NT2/D1 (cell line): ENCODE data around the gene TMC4.
A peak's percentile ranks its signal among the peaks of the same experiment; 100 is the strongest.

Experiments used
- DNase-seq: peaks from one replicate; pipeline ENCODE4 v3.0.0-alpha.2; 2011; ENCODE audit warnings: low read depth, low spot score
- H3K27me3 ChIP-seq: 2 replicates; pipeline ENCODE4 v1.6.0; 2011; ENCODE audit warnings: mild to moderate bottlenecking; ENCODE audit not compliant: insufficient read length, insufficient read depth
- H3K36me3 ChIP-seq: 2 replicates; pipeline ENCODE4 v1.6.1; 2011; ENCODE audit warnings: mild to moderate bottlenecking, low read length, mixed read lengths; ENCODE audit not compliant: insufficient read depth, insufficient read length
- H3K4me1 ChIP-seq: 2 replicates; pipeline ENCODE4 v1.5.1; 2011; ENCODE audit not compliant: insufficient read depth, insufficient read length
- H3K4me3 ChIP-seq: 2 replicates; pipeline ENCODE4 v1.5.1; 2011; ENCODE audit warnings: low read depth; ENCODE audit not compliant: insufficient read length
- H3K9ac ChIP-seq: 2 replicates; pipeline ENCODE4 v1.6.0; 2011; ENCODE audit warnings: low read depth; ENCODE audit not compliant: insufficient read length
- H3K9me3 ChIP-seq: 2 replicates; pipeline ENCODE4 v1.5.1; 2011; ENCODE audit warnings: mild to moderate bottlenecking, low read length; ENCODE audit not compliant: insufficient read depth
- SUZ12 ChIP-seq: IDR thresholded peaks from 2 replicates; pipeline ENCODE4 v1.6.1; 2011; ENCODE audit not compliant: insufficient read length, insufficient read depth; ENCODE audit errors: extremely low read depth
- YY1 ChIP-seq: IDR thresholded peaks from 2 replicates; pipeline ENCODE4 v1.6.1; 2011; ENCODE audit not compliant: insufficient read length, insufficient read depth
- ZNF274 ChIP-seq: IDR thresholded peaks from 2 replicates; pipeline ENCODE4 v1.6.1; 2011; ENCODE audit warnings: mild to moderate bottlenecking, low read depth, low read length

TMC4 gene

DNA sequence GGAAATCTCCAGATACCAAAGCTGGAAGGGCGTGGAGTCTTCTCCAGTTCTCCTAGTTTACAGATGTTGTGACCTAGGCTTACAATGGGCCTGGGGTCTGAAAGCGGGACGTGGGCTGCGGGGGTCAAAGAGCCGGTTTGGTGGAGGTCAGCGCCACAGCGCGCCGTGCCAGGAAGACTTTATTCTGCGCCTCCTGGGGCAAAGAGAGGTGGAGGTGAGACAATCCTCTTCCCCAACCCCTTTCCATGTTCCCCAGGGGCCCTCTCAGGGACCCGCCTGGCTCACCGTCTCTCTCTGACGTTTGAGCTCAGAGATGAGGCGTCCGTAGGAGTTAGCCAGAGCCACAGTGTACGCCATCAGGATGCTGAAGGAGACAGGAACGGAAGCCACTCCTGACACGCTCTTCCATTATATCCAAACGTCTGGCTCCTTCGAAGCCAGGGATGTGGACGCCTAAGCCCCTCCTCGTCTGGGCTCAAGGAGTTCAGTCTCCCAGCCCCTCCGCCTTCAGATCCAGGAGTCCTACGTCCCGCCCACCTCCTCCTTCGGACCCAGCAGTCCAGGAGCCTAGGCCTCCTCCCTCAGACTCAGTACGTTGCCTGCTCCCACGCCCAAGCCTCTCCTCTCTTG, 12.7 kb downstream of the TMC4 start:
- Histone ChIP-seq H3K27me3 (no peaks in the 10 kb centered on the region), H3K9ac (peak overlapping the region; percentile 81), H3K36me3 (peaks cover 29% of the 10 kb centered on the region), H3K9me3 (no peaks in the 10 kb centered on the region), H3K4me1 (peaks cover 2% of the 10 kb centered on the region), H3K4me3 (peak overlapping the region; percentile 67)
- no peak for DNase-seq
- no peak for TF ChIP-seq ZNF274
- TF ChIP-seq SUZ12 = no peak
- TF ChIP-seq YY1 = no peak

DNA sequence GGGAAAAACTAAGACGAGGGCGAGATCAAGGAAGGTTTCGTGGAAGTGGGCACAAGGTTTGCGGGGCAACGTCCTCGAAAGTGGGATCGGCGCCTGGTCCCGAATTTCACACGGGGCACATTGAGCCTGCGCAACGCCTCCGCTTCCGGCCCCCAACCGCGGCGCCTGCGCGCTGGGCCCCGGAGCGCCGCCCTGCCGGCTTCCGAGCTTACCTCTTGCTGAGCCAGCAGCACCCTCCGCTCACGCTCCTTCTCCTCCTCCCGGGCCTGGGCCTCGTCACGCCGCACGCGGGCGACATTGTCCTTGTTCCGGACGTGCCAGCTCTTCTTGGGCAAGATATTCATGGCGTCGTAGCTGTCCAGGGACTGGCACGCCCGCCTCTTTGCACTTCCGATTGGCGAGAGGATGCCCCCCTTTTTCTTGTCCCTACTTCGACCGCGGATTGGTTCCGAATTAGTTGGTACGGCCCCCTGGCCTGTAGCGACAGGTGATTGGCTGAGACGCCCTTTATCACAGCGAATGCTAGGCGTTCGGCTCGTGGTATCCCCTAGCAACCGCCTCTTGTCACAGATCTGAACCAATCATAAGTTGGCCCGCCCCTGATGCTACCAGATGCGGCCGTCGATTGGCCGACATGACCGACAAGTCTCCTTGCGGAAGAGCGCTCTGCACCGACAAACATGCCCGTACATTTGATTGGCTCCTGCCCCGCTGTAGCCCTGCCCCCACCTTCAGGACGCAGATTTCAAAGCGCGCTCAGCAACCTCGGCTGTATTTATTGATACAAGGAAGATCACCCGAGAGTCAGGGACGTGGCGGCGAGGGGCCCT, 13.4 kb downstream of the TMC4 start, which contains the start of gene LENG1:
Gene LENG1 (minus strand): TSS at position 370 of the 830 bp plus-strand sequence. CDS start 26 bp downstream, at position 344.
- no peaks in the 10 kb centered on the region for H3K9me3 ChIP-seq
- H3K4me3 ChIP-seq = peak within 1 kb of the TSS; percentile 67
- H3K36me3 ChIP-seq = peaks cover 35% of the 10 kb centered on the region
- H3K4me1 ChIP-seq = peaks cover 2% of the 10 kb centered on the region
- no peaks in the 10 kb centered on the region for H3K27me3 ChIP-seq
- H3K9ac ChIP-seq = peak within 1 kb of the TSS; percentile 82
- TF ChIP-seq SUZ12 (no peak), YY1 (no peak), ZNF274 (no peak)
- peak; percentile 98 for DNase-seq

DNA sequence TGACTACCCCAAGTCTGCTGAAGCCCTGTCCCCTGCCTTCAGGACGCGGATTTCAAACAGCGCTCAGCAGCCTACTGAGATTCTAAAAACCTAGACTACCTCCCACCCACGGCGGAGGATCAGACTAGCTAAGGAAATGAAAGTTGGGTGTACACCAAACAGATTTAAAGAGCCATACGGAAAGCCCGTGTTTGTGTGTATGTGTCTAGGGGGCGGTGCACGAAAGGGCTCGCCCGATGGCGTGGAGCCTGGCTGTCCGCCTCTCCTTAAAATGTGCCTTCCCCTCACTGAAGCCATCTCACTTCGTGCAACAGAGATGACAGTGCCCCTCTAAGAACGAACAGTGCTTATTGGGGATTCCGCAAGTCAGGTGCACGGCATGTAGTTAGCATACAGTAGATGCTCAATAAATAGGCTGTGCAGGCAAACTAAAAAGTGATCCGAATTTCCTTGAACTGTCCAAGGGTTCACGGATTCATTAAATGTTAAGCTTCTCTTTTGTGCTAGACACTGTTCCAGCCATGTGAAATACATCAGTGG, 14.1 kb downstream of the TMC4 start:
- DNase-seq = no peak
- no peak for TF ChIP-seq ZNF274
- TF ChIP-seq YY1 = no peak
- no peak for TF ChIP-seq SUZ12
- H3K4me1 ChIP-seq = peaks cover 2% of the 10 kb centered on the region

DNA sequence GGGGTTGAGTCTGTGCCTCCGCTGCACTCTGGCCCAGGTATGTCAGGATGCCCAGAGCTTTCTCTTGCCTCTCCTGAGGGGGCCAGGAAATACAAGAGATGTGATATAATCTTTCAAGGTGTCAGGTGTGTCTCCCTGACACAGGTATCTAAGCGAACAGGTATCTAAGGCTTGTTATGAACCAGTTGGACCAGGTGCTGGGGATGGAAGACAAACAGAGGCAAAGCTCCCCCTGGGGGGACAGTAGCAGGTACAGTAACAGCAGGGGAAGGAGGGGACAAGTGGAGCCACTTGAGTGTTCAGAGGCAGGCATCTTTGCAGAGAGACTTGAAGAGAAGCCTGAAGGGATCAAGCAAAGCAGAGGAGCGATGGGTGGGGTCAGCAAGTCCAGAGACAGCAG, 16.0 kb downstream of the TMC4 start:
- DNase-seq = no peak
- no peaks in the 10 kb centered on the region for H3K27me3 ChIP-seq
- no peak for TF ChIP-seq ZNF274
- no peak for TF ChIP-seq SUZ12
- no peak for TF ChIP-seq YY1
- no peak overlapping the region for H3K4me3 ChIP-seq
- H3K9me3 ChIP-seq = no peaks in the 10 kb centered on the region
- H3K4me1 ChIP-seq = peaks cover 2% of the 10 kb centered on the region
- H3K36me3 ChIP-seq = peaks cover 55% of the 10 kb centered on the region
- H3K9ac ChIP-seq = no peak overlapping the region

More for the DNA sequence above, 14.1 kb downstream of the TMC4 start:
- Histone ChIP-seq H3K9me3 (no peaks in the 10 kb centered on the region), H3K27me3 (no peaks in the 10 kb centered on the region), H3K36me3 (peaks cover 42% of the 10 kb centered on the region), H3K4me3 (peak overlapping the region; percentile 67), H3K9ac (peak overlapping the region; percentile 82)

DNA sequence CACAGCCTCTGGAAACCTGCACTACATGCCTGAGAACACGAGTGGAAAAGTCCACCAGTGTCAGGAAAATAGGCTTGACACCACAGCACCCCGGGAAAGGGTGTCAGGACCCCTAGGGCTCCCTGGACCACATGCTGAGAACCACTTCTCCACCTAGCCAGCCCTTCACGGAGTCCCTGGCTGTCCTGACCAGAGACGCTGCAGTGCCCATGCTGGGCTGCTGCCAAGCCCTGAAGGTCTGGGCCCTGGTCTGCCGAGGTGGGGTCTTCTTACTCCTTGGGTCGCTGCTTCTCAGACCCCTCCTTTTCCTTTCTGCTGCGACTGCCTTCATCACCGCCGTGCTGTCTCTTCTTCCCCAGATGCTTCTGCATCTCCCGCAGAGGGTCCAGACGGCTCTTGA, 16.5 kb downstream of the TMC4 start:
- Histone ChIP-seq H3K4me3 (no peak overlapping the region), H3K4me1 (peaks cover 2% of the 10 kb centered on the region), H3K9me3 (no peaks in the 10 kb centered on the region), H3K36me3 (peaks cover 59% of the 10 kb centered on the region), H3K27me3 (no peaks in the 10 kb centered on the region), H3K9ac (no peak overlapping the region)
- no peak for TF ChIP-seq YY1
- TF ChIP-seq SUZ12 = no peak
- TF ChIP-seq ZNF274 = no peak
- DNase-seq = no peak

DNA sequence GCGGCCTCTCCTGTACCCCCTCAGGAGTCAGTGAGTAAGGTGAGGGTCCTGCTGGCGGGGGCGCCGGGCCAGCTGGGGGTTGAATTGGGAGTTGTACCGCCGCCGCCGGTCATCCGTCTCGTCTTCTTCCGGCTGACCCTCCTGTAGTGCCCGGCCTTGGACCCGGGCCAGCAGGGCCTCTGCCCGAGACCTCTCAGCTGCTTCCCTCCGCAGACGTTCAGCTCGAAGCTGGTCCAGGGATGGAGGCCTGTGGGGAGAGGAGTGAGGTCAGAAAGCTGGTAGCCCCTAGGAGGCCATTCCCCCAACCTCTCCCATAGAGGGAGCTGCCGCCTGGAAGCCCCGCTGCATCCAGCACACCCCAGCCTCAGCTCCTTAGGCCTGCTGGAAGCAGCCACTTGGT, 17.3 kb downstream of the TMC4 start:
- Histone ChIP-seq H3K36me3 (peaks cover 65% of the 10 kb centered on the region), H3K27me3 (no peaks in the 10 kb centered on the region), H3K9ac (no peak overlapping the region), H3K4me1 (peaks cover 2% of the 10 kb centered on the region), H3K4me3 (no peak overlapping the region), H3K9me3 (no peaks in the 10 kb centered on the region)
- DNase-seq = no peak
- TF ChIP-seq YY1 = no peak
- TF ChIP-seq ZNF274 = no peak
- no peak for TF ChIP-seq SUZ12

DNA sequence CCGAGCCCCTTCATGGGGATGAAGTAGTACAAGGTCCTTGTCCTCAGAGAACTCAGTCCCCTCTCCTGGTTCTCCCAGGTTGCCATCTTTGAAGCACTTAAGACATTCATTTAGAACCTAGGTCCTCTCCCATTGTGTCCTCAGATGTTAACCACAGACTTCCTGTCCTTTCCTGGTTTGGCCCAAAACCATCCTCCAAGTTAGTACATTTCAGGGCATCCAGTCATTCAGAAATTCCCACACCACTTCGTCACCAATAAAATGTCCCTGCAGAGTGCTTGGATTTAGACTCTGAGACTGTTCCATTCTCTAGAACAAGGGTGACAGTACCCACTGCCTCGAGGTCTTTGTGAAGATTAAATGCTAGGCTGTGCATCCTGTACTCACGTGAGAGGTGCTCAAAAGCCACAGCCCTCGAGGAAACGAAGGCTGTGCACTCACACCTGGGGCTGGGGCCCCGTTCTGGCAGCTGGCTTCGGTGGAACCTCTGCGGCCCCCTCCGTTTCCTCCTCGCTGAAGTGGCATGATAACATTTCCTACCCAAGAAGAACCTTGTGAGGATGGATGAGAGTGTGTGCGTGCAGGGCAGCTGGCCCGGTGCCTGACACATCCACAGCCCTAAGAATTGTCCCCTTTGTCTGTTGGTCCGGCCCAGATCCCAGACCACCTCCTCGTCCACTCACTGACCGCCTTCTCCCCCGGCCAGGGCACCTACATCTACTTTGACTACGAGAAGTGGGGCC, 18.2 kb downstream of the TMC4 start:
- Histone ChIP-seq H3K9ac (no peak overlapping the region), H3K36me3 (peaks cover 72% of the 10 kb centered on the region), H3K9me3 (no peaks in the 10 kb centered on the region), H3K27me3 (no peaks in the 10 kb centered on the region), H3K4me3 (no peak overlapping the region), H3K4me1 (peaks cover 2% of the 10 kb centered on the region)
- TF ChIP-seq ZNF274 (no peak), SUZ12 (no peak), YY1 (no peak)
- DNase-seq = no peak
